HT1080 (cell line): ENCODE measurements around the gene GNG13. TPM values are rescaled to one million over a fixed set of nuclear protein-coding genes. Genes with fewer than 3 reads are reported as not detected.
"Not testable (repeated sequence)": the region's sequence is repeated elsewhere in the genome, so short reads cannot be mapped to it uniquely, and the experiment has no call there.

ENCODE experiments used
- DNase-seq: peaks from one replicate; pipeline ENCODE4 v3.0.0-alpha.2; 2015; ENCODE audit warnings: low read depth
- small RNA-seq: library from RNA; depleted of rRNA; stranded (forward); fragments of <200 nt; gene quantifications from one replicate; pipeline ENCODE3, GENCODE V24; 2014
- total RNA-seq: library from RNA; depleted of rRNA; stranded (reverse); fragments of >200 nt; shearing (Covaris generic); gene quantifications from 2 replicates; pipeline ENCODE4 v1.2.3, GENCODE V29; 2014; rRNA removed

GNG13 gene
- total RNA-seq, 1 experiment from 2014 or later, result not detected

DNA sequence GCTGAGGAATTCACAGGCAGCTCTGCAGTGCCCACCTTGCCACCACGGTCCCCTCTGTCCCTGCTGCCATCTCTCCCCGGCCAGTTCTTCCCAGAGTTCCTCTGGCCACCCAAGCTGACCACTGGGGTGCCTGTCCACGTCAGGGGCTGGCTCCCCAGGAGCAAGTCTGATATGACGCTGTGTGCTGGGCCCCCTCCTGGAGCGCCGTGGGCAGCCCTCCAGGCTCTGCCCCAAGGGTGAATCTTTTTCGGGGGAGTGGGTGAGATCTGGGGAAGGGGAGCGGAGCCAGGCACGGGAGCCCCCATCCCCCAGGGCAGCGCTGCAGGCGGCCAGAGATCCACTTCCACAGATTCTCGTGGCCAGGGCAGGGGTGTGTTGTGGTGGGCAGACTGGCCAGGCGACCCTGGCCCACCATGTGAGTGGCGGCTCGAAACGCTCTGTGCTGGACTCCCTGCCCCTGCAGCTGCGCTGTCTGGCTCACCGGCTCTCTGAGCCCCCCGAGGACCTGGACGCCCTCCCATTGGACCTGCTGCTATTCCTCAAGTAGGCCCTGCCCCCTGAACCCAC, 36.3 kb downstream of the GNG13 start:
- no peak for DNase-seq

DNA sequence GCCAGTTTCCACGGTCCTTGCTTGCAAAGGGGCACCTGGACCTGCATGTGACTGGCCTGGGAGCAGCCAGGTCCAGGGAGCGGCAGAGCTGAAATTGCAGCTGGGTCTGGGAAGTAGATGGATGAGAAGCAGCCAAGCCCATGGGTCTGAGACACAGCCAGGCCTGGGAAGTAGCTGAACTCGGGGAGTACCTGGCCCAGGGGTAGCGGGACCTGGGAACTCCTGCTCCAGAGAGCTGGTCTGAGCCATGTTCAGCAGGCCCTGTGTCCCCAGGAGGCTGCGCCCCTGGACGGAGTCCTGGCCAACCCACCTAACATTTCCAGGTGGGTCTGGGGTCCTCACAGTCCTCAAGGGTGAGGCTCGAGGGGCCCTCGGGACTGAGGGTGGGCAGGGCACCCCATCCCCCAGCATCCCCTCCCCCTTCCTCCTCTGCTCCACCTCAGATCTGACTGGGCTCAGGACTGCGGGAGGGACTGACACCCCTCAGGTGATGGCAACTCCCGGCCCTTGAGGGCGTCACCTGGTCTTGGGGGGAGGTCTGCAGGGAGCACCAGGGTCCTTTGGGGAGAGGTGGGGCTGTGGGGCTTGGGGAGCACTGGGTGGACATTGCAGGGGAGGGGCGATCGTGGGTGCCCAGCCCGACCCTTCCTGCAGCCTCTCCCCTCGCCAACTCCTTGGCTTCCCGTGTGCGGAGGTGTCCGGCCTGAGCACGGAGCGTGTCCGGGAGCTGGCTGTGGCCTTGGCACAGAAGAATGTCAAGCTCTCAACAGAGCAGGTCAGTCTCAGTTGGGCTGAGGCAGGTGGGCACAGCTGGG, 37.0 kb downstream of the GNG13 start:
- no peak for DNase-seq

DNA sequence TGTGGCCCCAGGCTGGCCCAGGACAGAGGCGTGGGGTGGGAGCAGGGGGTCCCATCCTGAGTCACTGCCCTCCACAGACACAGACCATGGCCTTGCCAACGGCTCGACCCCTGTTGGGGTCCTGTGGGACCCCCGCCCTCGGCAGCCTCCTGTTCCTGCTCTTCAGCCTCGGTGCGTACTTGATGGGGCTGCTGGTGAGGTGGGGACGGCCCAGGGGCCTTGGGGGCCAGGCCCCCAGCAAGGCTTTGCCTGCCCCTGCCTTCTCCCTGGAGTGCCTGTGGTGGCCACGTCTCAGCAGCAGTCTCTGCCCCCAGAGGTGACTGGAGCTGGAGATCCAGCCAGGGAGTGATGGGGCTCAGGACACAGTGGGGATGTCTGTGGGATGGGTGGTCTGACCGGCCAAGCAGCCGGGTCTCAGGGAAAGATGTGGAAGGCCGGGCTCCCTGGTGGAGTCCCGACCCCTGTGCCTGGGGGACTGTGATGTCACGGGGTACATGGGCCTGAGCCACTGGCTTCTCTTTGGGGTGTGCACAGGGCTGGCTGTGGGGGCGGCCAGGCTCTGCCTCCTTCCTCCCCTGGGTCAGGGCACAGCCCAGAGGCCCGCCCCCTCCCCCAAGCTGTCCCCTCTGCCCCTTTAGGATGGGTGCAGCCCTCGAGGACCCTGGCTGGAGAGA, 37.8 kb downstream of the GNG13 start:
- DNase-seq, result no peak

DNA sequence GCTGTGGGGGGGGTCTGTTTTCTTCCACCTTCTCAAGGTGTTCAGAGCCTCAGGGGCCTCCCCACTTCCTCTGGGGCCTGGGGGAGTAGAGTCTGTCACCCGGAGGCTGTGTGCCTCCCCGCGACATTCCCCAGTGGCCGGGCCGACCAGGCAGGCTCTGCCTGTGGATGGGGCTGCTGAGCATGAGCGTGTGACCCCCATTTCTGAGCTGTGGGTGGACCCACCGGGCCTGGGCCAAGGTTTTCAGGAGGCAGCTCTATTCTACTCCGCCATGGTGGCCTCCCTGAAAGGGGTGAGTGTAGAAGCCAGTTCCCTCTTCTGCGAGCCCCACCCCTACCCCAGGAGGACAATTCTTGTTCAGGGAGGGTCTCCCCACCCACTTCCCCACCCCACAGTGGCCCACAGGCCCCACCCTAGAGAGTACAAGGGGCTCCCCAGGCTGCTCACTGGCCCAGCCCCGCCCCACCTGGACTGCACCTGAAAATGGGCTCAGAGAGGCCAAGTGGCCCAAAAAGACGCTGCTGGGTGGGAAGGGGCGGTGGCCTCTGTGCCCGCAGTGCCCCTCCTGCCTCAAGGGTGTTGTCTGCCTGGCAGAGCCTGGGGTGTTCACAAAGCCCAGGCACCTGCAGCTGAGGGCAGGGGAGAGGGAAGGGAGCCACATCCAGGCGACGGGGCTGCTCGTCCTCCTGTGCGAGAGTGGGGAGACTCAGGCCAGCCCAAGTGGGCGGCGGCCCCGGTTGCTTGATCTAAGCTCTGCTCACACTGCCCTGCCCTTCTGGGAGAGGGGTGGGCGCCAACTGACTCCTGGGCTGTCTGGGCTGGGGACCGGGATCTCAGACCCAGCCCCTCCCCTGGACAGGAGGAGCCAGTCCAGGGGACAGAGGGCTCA, 38.7 kb downstream of the GNG13 start:
- no peak for DNase-seq

DNA sequence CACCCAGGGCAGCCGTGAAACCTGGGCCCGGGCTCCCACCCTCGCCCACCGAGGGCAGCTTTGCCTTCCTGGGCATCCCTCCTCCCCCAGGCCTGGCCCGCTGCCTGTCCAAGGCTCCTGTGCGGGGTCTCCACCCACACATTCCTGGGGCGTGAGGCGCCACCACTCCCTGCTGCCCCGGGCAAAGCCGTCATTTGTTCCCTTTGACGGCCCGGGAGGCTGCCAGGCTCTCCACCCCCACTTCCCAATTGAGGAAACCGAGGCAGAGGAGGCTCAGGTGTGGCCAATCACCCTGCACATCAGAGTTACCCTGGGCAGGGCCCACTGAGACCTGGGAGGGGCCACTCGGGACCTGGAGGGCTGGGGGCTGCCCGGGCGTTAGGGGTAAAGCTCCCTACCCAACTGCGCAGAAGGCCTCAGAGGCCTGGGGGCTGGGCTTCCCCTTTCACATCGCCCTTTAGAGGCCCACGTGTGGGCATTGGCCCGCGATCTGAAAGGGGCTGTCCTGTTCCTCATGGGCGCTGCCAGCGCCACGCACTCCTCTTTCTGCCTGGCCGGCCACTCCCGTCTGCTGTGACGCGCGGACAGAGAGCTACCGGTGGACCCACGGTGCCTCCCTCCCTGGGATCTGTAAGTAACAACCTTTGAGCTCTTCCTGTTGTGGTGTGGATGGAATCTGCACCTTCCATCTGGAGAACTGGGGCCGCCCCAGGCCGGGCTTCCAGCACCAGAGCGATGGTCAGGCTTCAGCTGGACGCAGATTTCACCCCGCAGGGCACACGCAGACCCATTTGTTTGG, 39.8 kb downstream of the GNG13 start, which contains the start of gene MSLN:
Gene MSLN (plus strand): TSS at position 190 of the 799 bp plus-strand sequence. CDS start 1,947 bp downstream, outside the sequence.
- DNase-seq, result no peak

DNA sequence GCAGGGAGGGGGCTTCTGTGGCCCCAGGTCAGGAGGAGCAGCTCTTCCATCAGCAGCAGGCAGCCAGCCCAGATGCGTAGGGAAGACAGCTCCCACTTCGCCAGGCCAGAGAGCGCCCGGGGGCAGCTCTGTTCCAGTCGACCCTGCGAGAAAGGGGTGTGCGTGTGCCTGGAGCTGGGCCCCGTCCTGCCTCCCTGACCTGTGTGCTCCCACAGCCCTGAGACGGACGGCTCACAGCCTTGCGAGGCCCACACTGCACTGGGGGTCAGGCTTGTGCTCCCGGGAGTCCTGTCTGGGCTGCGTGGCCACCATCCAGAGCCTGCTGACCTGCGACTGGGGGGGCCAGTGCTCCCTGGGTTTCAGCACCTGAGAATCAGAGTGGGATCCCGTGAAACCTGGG, 40.5 kb downstream of the GNG13 start:
- no peak for DNase-seq

DNA sequence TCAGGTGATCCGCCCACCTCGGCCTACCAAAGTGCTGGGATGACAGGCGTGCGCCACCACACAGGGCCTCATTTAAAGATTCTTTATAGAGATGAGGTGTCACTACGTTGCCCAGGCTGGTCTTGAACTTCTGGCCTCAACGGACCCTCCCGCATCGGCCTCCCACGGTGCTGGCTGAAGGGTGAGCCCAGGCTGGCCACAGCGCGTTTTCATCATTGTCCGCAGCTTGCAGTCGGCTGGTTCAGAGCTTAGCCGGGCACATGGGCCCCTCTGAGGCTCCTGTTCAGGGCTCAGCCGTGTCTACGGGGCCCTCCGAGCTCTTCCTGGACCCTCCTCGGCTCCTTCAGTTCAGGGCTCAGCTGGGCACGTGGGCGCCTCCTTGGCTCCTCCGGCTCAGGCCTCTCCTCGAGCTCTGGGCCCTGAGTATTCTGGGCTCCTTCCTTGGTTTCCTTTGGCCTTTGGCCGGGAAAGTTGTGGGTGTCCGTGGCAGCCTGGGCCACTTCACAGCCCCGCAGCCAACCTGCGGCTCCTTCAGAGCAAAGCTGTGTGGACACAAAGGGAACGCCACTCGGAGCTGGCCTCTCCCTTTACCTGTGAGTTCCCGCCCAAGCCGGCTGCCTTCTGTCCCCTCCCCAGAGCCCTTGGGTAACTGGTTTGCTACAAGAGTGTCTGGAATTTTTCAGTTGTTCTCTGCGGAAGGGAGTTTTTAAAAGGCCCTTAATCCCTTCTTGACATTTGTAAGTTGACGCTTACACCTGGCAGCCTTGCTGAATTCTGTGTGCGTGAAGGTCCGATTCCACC, 41.2 kb downstream of the GNG13 start:
- no peak for DNase-seq

DNA sequence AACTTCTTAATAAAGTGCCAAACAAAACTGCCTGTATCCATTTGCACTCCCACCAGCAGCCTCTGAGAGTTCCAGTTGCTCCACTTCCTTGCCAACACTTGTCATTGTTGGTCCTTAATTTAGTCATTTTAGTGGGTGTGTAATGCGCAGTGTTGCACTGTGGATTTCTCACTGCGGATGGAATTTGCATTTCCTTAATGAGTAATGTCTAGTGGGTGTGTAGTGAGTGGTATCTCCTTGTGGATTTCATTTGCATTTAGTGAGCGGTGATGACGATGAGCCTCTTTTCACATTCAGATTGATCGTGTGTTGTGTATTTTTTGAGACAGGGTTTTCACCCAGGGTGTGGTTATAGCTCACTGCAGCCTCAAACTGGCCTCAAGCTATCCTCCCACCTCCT, 44.1 kb downstream of the GNG13 start:
- no peak for DNase-seq

DNA sequence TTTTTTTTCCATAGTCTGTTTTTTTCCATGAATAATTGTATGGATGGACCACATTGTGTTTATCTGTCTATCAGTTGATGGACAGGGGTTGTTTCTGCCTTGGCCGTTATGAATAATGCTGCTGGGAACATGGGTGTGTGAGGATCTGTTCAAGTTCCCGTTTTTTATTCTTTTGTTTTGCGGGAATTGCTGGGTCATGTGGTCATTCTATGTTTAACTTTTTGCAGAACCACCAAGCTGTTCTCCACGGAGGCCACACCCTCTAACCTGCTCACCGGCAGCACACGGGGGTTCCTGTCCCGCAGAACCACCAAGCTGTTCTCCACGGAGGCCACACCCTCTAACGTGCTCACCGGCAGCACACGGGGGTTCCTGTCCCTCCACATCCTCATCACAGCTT, 45.9 kb downstream of the GNG13 start:
- DNase-seq, result no peak

DNA sequence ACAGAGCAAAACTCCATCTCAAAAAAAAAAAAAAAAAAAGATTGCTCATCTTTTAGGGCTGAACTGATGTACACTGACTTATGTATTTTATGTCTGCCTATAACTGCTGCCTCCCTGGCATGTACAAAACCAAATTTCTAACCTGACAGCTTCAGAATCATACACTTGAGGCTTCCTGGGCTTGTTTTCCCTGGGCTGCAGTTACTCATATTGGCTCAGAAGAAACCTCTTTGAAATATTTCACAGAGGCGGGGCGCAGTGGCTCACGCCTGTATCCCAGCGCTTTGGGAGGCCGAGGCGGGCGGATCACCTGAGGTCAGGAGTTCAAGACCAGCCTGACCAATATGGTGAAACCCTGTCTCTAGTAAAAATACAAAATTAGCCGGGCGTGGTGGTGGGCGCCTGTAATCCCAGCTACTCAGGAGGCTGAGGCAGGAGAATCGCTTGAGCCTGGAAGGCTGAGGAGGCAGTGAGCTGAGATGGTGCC, 46.4 kb downstream of the GNG13 start:
- DNase-seq, result not testable (repeated sequence)

DNA sequence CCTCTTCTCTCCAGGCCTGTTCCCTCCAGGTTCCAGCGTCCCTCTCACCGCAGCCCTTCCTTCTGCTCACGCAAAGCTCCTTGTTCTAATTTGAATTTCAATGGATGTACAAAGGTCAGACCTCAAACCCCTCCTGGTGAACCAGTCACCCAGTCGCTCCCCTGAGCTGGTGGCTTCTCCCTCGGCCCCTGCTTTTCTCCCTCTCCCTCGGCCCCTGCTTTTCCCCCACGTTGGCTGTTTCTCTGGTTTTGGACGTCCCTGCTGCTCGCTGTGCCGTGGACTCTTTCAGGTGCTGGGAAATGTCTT, 48.6 kb downstream of the GNG13 start:
- no peak for DNase-seq

DNA sequence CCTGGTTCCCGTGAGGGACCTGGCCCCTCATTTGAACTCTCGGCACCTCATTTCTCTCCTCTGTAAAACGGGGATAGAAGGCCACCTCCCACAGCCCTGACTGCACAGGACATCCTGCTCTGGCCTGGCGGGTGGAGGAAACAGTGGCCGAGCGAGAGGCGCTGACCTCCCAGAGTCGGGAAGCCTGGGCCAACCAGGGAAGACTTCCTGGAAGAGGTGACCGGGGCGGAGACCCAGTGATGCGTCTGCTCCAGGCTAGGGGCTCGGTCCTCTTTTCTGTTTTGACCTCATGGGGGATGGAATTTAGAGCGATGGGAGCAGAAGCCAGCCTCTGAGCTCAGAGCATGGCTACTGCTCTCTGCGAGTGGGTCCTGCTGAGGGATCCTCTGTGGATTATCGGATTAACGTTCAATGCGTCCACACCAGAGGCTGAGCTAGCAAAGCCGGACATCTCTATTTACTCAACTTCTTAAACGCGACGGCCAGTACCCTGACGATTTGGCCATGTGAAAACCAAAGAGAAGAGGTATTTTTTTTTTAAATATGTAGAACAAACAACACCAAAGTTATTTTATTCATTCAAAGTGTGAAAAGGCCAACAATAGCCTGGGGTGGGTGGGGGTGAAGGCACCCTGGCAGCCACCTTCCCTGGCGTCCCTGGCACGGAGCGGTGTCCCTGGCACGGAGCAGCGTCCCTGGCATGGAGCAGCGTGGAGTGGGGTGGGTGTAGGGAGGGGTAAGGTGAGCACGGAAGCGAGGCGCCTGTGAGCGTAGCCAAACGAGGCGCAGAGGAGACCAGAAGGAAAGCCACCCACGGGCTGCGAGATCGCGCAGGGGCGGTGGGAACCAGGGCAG, 49.2 kb downstream of the GNG13 start:
- no peak for DNase-seq

DNA sequence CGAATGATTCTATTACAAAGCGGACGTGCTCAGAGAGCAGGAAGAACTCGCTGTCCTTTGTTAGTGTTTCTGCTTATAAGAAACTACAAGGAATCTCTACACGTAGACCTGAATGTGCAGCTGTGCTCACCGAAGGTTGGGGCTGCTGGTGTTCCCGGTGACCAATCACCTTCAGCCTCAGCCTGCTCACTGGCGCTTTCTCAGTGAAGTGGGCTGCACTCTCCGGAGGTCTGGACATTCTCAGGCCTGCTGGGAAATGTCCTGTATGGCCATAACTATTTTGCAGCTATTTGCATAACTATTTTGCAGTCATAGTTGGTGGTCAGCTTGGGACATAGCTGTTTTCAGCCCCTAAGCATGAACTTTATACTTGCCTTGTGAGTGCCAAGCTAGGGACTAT, 50.0 kb downstream of the GNG13 start:
- no peak for DNase-seq

DNA sequence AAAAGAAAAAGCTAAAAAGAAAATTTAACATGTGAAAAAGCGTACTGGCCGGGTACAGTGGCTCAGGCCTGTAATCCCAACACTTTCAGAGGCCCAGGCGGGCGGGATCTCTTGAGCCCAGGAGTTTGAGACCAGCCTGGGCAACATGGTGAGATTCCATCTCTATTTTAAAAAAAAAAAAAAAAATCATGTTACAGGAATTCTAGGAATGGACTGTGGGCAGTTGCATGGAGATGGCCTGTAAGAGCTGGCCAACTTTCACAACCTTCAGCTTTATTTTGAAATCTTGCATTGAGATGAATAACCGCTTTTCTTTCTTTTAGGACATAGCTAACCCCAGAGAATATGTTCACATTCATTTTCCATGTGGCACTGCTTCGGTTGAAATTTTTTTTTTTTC, 51.5 kb downstream of the GNG13 start:
- DNase-seq, result no peak

Small RNA genes lying within 50 kb of the gene (small RNA-seq; reads per million reads assigned to genes)
- not detected for gene MIR662

Other genes starting within 250 kb of the GNG13 start
- 0.10 TPM in 1 of 2 replicates, not detected in the other for gene PRR35, start 240.3 kb downstream of the GNG13 start, total RNA-seq
- 0.07 and 1.1 TPM in 2 replicates for gene NHLRC4, start 233.7 kb downstream of the GNG13 start, total RNA-seq
- gene PIGQ, start 230.8 kb downstream of the GNG13 start, total RNA-seq, result 38.2 and 53.0 TPM in 2 replicates
- 12.9 and 15.2 TPM in 2 replicates for gene RAB40C, start 210.7 kb downstream of the GNG13 start, total RNA-seq
- 0.03 and 0.14 TPM in 2 replicates for gene WFIKKN1, start 169.7 kb downstream of the GNG13 start, total RNA-seq
- gene METTL26, start 164.4 kb downstream of the GNG13 start, total RNA-seq, result 190 and 194 TPM in 2 replicates
- gene MCRIP2, start 158.9 kb downstream of the GNG13 start, total RNA-seq, result 44.9 and 51.1 TPM in 2 replicates
- 27.0 and 27.9 TPM in 2 replicates for gene WDR90, start 151.4 kb downstream of the GNG13 start, total RNA-seq
- gene RHOT2, start 132.6 kb downstream of the GNG13 start, total RNA-seq, result 95.4 and 107 TPM in 2 replicates
- 1.1 and 1.6 TPM in 2 replicates for gene RHBDL1, start 125.1 kb downstream of the GNG13 start, total RNA-seq
- 208 and 257 TPM in 2 replicates for gene STUB1, start 120.3 kb downstream of the GNG13 start, total RNA-seq
- 43.0 and 46.2 TPM in 2 replicates for gene JMJD8, start 116.4 kb downstream of the GNG13 start, total RNA-seq
- 3.4 and 4.1 TPM in 2 replicates for gene WDR24, start 110.3 kb downstream of the GNG13 start, total RNA-seq
- 2.0 and 4.2 TPM in 2 replicates for gene FBXL16, start 94.9 kb downstream of the GNG13 start, total RNA-seq
- gene METRN, start 85.6 kb downstream of the GNG13 start, total RNA-seq, result 119 and 152 TPM in 2 replicates
- 42.3 and 54.6 TPM in 2 replicates for gene ANTKMT, start 79.6 kb downstream of the GNG13 start, total RNA-seq
- gene CCDC78, start 74.3 kb downstream of the GNG13 start, total RNA-seq, result 4.2 and 4.6 TPM in 2 replicates
- 18.6 and 27.2 TPM in 2 replicates for gene HAGHL, start 73.6 kb downstream of the GNG13 start, total RNA-seq
- gene CIAO3, start 59.7 kb downstream of the GNG13 start, total RNA-seq, result 33.1 and 35.7 TPM in 2 replicates
- gene MSLN, start 40.0 kb downstream of the GNG13 start, total RNA-seq, result 0.23 TPM in 1 of 2 replicates, not detected in the other
- gene RPUSD1, start 12.4 kb downstream of the GNG13 start, total RNA-seq, result 84.1 and 114 TPM in 2 replicates
- gene CHTF18, start 12.1 kb downstream of the GNG13 start, total RNA-seq, result 41.6 and 45.6 TPM in 2 replicates
- gene LMF1, start 170.2 kb upstream of the GNG13 start, total RNA-seq, result not detected in 2 replicates
- gene SOX8, start 181.0 kb upstream of the GNG13 start, total RNA-seq, result not detected in 2 replicates